ENCODE measurements around the gene MAK. TPM values are rescaled to one million over a fixed set of nuclear protein-coding genes. Genes with fewer than 3 reads are reported as not detected.
"Not testable (repeated sequence)": the region's sequence is repeated elsewhere in the genome, so short reads cannot be mapped to it uniquely, and the experiment has no call there.

MAK gene
- total RNA-seq, 2 experiments from 2014 or later: 0.47 to 0.73 TPM

DNA sequence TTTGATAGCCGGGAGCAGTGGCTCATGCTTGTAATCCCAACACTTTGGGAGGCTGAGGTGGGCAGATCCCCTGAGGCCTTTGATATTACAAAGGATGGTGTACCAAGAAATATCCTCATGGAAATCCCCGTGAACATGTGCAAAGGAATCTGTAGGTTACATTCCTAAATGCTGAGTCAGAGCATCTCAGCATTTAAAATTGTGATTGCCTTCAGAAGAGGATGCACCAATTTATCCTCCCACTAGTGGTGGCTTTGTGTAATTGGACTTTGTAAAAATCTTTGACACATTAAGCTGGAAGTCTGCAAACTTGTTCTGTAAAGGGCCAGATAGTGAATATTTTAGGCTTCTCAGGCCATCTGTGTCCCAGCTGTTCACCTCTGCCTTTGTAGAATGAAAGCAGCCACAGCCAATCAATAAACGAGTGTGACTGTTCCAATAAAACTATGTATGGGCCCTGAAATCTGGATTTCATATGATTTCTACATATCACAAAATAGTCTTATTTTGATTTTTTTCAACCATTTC lies 79.0 kb downstream of the MAK start:
- H3K4me3 ChIP-seq (ENCODE audit: low read length): no peak overlapping the region
- H3K36me3 Mint-ChIP-seq (ENCODE audit: low read depth): peaks cover 75% of the 10 kb centered on the region
- intact Hi-C loops (cut with DNase I, micrococcal nuclease): loop anchor here in 1 of 2 experiments (1.0 kb wide), 1 partner anchor 249 kb away; no protein-coding TSS in a partner anchor
- no peaks in the 10 kb centered on the region for H3K27me3 ChIP-seq (ENCODE audit: control insufficient read depth in 1 of 2, insufficient read depth in 2 of 2, low read length in 2 of 2)
- H3K4me1 Mint-ChIP-seq (ENCODE audit: low read depth): peaks cover 27% of the 10 kb centered on the region
- no peaks in the 10 kb centered on the region for H3K27me3 Mint-ChIP-seq
- H3K4me3 Mint-ChIP-seq: no peak overlapping the region
- H3K36me3 ChIP-seq (ENCODE audit: insufficient read depth, low read length): peaks cover 48% of the 10 kb centered on the region
- H3K9me3 ChIP-seq (ENCODE audit: control insufficient read depth in 1 of 2, insufficient read depth in 1 of 2, low read length in 2 of 2): no peaks in the 10 kb centered on the region
- DNase-seq: peak in 3 of 14 experiments; percentile 36 to 55 (median 52)
- CTCF ChIA-PET: interaction anchor here (0.6 to 1.5 kb wide), 4 partner anchors 12 to 65 kb away, joined by 3 to 7 read pairs (median 4); partner anchors contain the start of genes C6orf52, PAK1IP1 and TMEM14B
- POLR2A ChIA-PET: no interaction called here
- peak; percentile 66 for ATAC-seq (ENCODE audit: poor library complexity)
- H3K27ac Mint-ChIP-seq: peak overlapping the region; percentile 40
- no peaks in the 10 kb centered on the region for H3K9me3 Mint-ChIP-seq
- no peaks in the 10 kb centered on the region for H3K4me1 ChIP-seq (ENCODE audit: insufficient read depth, low read length)
- TF ChIP-seq, protein P1, sequence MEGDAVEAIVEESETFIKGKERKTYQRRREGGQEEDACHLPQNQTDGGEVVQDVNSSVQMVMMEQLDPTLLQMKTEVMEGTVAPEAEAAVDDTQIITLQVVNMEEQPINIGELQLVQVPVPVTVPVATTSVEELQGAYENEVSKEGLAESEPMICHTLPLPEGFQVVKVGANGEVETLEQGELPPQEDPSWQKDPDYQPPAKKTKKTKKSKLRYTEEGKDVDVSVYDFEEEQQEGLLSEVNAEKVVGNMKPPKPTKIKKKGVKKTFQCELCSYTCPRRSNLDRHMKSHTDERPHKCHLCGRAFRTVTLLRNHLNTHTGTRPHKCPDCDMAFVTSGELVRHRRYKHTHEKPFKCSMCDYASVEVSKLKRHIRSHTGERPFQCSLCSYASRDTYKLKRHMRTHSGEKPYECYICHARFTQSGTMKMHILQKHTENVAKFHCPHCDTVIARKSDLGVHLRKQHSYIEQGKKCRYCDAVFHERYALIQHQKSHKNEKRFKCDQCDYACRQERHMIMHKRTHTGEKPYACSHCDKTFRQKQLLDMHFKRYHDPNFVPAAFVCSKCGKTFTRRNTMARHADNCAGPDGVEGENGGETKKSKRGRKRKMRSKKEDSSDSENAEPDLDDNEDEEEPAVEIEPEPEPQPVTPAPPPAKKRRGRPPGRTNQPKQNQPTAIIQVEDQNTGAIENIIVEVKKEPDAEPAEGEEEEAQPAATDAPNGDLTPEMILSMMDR (IDR thresholded peaks at IDR 0.05): peak; percentile 41
- no peak overlapping the region for H3K27ac ChIP-seq (ENCODE audit: low read depth in 1 of 2, low read length in 2 of 2)

DNA sequence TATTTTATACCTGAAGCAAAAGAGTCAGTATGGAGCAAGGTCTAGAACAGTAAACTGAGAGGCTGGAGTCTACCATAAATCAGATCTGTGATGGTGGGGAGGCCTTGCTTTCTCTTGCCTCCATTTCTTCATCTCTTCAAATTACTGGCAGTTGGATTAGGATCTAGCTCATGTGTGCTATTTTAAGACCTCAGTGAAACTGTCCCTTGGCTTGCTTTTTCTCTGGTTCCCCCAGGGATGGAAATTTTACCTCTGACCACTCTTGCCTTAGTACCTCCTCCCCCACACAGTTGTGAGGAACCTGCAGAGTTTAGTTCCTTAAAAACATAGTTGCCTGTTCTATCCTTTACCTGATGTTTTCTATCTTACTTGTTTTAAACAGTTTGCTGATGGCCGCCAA lies 82.3 kb downstream of the MAK start:
- ATAC-seq (ENCODE audit: poor library complexity) (no peak), DNase-seq (no peak)
- Histone ChIP-seq H3K36me3 (ENCODE audit: insufficient read depth, low read length) (peaks cover 66% of the 10 kb centered on the region), H3K4me3 (ENCODE audit: low read length) (no peak overlapping the region), H3K4me1 (ENCODE audit: insufficient read depth, low read length) (peaks cover 2% of the 10 kb centered on the region), H3K27me3 (ENCODE audit: control insufficient read depth in 1 of 2, insufficient read depth in 2 of 2, low read length in 2 of 2) (no peaks in the 10 kb centered on the region), H3K27ac (ENCODE audit: low read depth in 1 of 2, low read length in 2 of 2) (no peak overlapping the region), H3K9me3 (ENCODE audit: control insufficient read depth in 1 of 2, insufficient read depth in 1 of 2, low read length in 2 of 2) (no peaks in the 10 kb centered on the region)
- no peak overlapping the region for H3K27ac Mint-ChIP-seq
- H3K4me1 Mint-ChIP-seq (ENCODE audit: low read depth): peaks cover 50% of the 10 kb centered on the region
- H3K4me3 Mint-ChIP-seq: no peak overlapping the region
- POLR2A ChIA-PET: no interaction called here
- CTCF ChIA-PET: no interaction called here
- no peaks in the 10 kb centered on the region for H3K9me3 Mint-ChIP-seq
- intact Hi-C loops (cut with DNase I, micrococcal nuclease): no loop called here
- TF ChIP-seq, protein P1 (IDR thresholded peaks at IDR 0.05): no peak
- peaks cover 87% of the 10 kb centered on the region for H3K36me3 Mint-ChIP-seq (ENCODE audit: low read depth)
- no peaks in the 10 kb centered on the region for H3K27me3 Mint-ChIP-seq

DNA sequence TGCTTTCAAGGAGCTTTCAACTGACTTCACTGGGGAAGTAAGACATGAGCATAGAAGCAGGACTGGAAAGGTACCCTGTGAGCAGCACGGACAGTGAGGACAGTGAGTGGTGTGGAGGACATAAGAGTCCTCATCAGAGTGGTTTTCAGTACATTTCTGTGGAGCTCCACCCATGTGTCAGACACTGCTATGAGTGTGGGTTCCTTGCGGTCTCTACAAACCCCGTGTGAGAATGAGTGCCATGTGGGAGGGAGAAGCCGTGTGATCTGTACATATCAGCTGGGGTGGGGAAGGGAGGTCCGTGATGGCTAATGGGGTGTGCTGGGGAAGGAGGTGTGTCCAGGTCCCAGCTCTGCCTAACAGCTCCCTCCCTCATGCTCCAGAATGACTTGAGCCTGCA lies 86.6 kb downstream of the MAK start:
- POLR2A ChIA-PET; H3K27ac Mint-ChIP-seq; ATAC-seq (ENCODE audit: poor library complexity); intact Hi-C loops (cut with DNase I, micrococcal nuclease); H3K27ac ChIP-seq (ENCODE audit: low read depth in 1 of 2, low read length in 2 of 2); H3K27me3 ChIP-seq (ENCODE audit: control insufficient read depth in 1 of 2, insufficient read depth in 2 of 2, low read length in 2 of 2); H3K27me3 Mint-ChIP-seq; H3K9me3 ChIP-seq (ENCODE audit: control insufficient read depth in 1 of 2, insufficient read depth in 1 of 2, low read length in 2 of 2); H3K4me3 ChIP-seq (ENCODE audit: low read length); H3K9me3 Mint-ChIP-seq; H3K4me3 Mint-ChIP-seq; CTCF ChIA-PET: not testable (repeated sequence)
- peaks cover 35% of the 10 kb centered on the region for H3K4me1 ChIP-seq (ENCODE audit: insufficient read depth, low read length)
- peak in 1 of 14 experiments; percentile 47 for DNase-seq
- Mint-ChIP-seq H3K36me3 (ENCODE audit: low read depth) (peaks cover 80% of the 10 kb centered on the region), H3K4me1 (ENCODE audit: low read depth) (peaks cover 70% of the 10 kb centered on the region)
- peaks cover 57% of the 10 kb centered on the region for H3K36me3 ChIP-seq (ENCODE audit: insufficient read depth, low read length)

DNA sequence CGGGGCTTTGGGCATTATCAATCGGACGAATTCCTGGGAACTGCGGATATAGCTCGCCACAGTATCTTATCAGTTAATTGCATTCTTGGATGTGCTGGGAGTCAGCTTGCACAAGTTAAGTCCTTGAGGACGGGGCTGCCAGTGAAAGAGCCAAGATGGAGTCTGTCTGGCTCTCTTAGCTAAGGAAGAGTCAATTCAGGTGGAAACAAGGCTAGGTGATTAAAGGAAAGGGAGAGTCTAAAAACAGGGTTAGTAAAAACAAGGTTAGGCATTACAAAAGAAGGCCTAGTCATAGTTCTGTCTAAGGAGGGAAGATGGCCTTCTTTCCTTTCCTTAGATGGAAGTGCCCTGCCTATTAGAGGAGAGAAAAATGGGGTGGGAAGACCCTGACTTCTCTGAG lies 87.8 kb downstream of the MAK start:
- H3K4me3 Mint-ChIP-seq: peak overlapping the region; percentile 25
- H3K27me3 Mint-ChIP-seq: not testable (repeated sequence)

More for the DNA sequence above, 87.8 kb downstream of the MAK start:
- POLR2A ChIA-PET: interaction anchor here (1.0 kb wide), 1 partner anchor 30 kb away, joined by 3 read pairs; no protein-coding TSS in a partner anchor
- intact Hi-C loops (cut with DNase I, micrococcal nuclease); H3K9me3 Mint-ChIP-seq; H3K27me3 ChIP-seq (ENCODE audit: control insufficient read depth in 1 of 2, insufficient read depth in 2 of 2, low read length in 2 of 2); H3K9me3 ChIP-seq (ENCODE audit: control insufficient read depth in 1 of 2, insufficient read depth in 1 of 2, low read length in 2 of 2); DNase-seq; ATAC-seq (ENCODE audit: poor library complexity); H3K27ac Mint-ChIP-seq; CTCF ChIA-PET; H3K27ac ChIP-seq (ENCODE audit: low read depth in 1 of 2, low read length in 2 of 2); H3K4me3 ChIP-seq (ENCODE audit: low read length): not testable (repeated sequence)
- Histone ChIP-seq H3K36me3 (ENCODE audit: insufficient read depth, low read length) (peaks cover 47% of the 10 kb centered on the region), H3K4me1 (ENCODE audit: insufficient read depth, low read length) (peaks cover 37% of the 10 kb centered on the region)
- H3K4me1 Mint-ChIP-seq (ENCODE audit: low read depth): peaks cover 82% of the 10 kb centered on the region
- peaks cover 68% of the 10 kb centered on the region for H3K36me3 Mint-ChIP-seq (ENCODE audit: low read depth)
